HEK293 (cell line): ENCODE results near the gene PRSS22.

ENCODE experiments used
- CTCF ChIA-PET: fragments of 350-600 bp; formaldehyde crosslinking; extraction: SDS; loops from one replicate; lab custom pipeline; 2021; ENCODE audit warnings: antibody characterized with exemption; lab: Yijun Ruan, JAX
- POLR2A ChIA-PET: fragments of 300-600 bp; formaldehyde crosslinking; extraction: SDS; loops from one replicate; lab custom pipeline; 2020; ENCODE audit warnings: antibody characterized with exemption, inconsistent platforms; lab: Yijun Ruan, JAX
- H3K27ac ChIP-seq: fragments of 200-500 bp; sonication (Bioruptor generic); 2 replicates; pipeline ENCODE4 v1.5.1; 2014; ENCODE audit warnings: low read depth, low read length, control low read depth, inconsistent platforms; ENCODE audit errors: extremely low read depth
- H3K36me3 ChIP-seq, 2 experiments: fragments of 200-500 bp in 1 of 2; sonication (Bioruptor generic) in 1 of 2; 1 replicate in 1 of 2; 2 replicates in 1 of 2; pipeline ENCODE4 v1.5.1; 2014 to 2017; ENCODE audit warnings: inconsistent platforms in 2 of 2, low read length in 2 of 2; ENCODE audit not compliant: control insufficient read depth in 2 of 2, insufficient read depth in 1 of 2
- H3K4me1 ChIP-seq: fragments of 200-500 bp; sonication (Bioruptor generic); 2 replicates; pipeline ENCODE4 v1.5.1; 2014; ENCODE audit warnings: mild to moderate bottlenecking, low read length, inconsistent platforms; ENCODE audit not compliant: control insufficient read depth, insufficient read depth
- H3K4me3 ChIP-seq: 2 replicates; pipeline ENCODE4 v1.5.1; 2011; ENCODE audit warnings: low read depth, mild to moderate bottlenecking, control low read depth, low read length, moderate library complexity
- H3K9me3 ChIP-seq: fragments of 200-500 bp; sonication (Bioruptor generic); 2 replicates; pipeline ENCODE4 v1.5.1; 2014; ENCODE audit warnings: low read depth, low read length, inconsistent platforms; ENCODE audit not compliant: control insufficient read depth, insufficient read depth
- FEZF1 ChIP-seq: fragments of 450-650 bp; formaldehyde crosslinking; IDR thresholded peaks from 2 replicates; pipeline ENCODE4 v1.5.1; 2016; ENCODE audit warnings: missing biosample characterization, missing genetic modification characterization
- GLI2 ChIP-seq: fragments of 450-650 bp; formaldehyde crosslinking; IDR thresholded peaks from 2 replicates; pipeline ENCODE4; 2017; ENCODE audit warnings: missing biosample characterization, missing genetic modification characterization, low read depth, borderline replicate concordance
- KLF8 ChIP-seq: fragments of 450-650 bp; formaldehyde crosslinking; IDR thresholded peaks from 2 replicates; pipeline ENCODE4 v1.5.1; 2016; ENCODE audit warnings: missing biosample characterization, missing genetic modification characterization
- SP3 ChIP-seq: fragments of 450-650 bp; formaldehyde crosslinking; IDR thresholded peaks from 2 replicates; pipeline ENCODE4 v1.5.1; 2016; ENCODE audit warnings: missing biosample characterization, missing genetic modification characterization
- TRIM28 ChIP-seq: IDR thresholded peaks from 2 replicates; pipeline ENCODE4 v1.6.1; 2011; ENCODE audit warnings: low read length, control low read depth, borderline replicate concordance
- YY1 ChIP-seq: fragments of 450-650 bp; formaldehyde crosslinking; IDR thresholded peaks from 2 replicates; pipeline ENCODE4 v1.5.1; 2018; ENCODE audit warnings: missing biosample characterization, missing genetic modification characterization
- ZBTB6 ChIP-seq: fragments of 450-650 bp; formaldehyde crosslinking; IDR thresholded peaks from 2 replicates; pipeline ENCODE4 v1.5.1; 2017; ENCODE audit warnings: missing biosample characterization, missing genetic modification characterization
- ZFHX2 ChIP-seq: fragments of 450-650 bp; formaldehyde crosslinking; conservative IDR thresholded peaks from 2 replicates; pipeline ENCODE4 v1.5.1; 2016; ENCODE audit warnings: missing biosample characterization, missing genetic modification characterization
- ZNF214 ChIP-seq: fragments of 450-650 bp; formaldehyde crosslinking; IDR thresholded peaks from 2 replicates; pipeline ENCODE4 v1.5.1; 2017; ENCODE audit warnings: missing biosample characterization, mild to moderate bottlenecking, missing genetic modification characterization, borderline replicate concordance
- ZNF23 ChIP-seq: fragments of 450-650 bp; formaldehyde crosslinking; IDR thresholded peaks from 2 replicates; pipeline ENCODE4 v1.5.1; 2016; ENCODE audit warnings: missing biosample characterization, missing genetic modification characterization, borderline replicate concordance
- ZNF266 ChIP-seq: fragments of 450-650 bp; formaldehyde crosslinking; IDR thresholded peaks from 2 replicates; pipeline ENCODE4 v1.5.1; 2016; ENCODE audit warnings: missing biosample characterization, missing genetic modification characterization, low read depth
- ZNF280D ChIP-seq: fragments of 450-650 bp; formaldehyde crosslinking; IDR thresholded peaks from 2 replicates; pipeline ENCODE4 v1.5.1; 2016; ENCODE audit warnings: missing biosample characterization, missing genetic modification characterization
- ZNF398 ChIP-seq: fragments of 450-650 bp; formaldehyde crosslinking; IDR thresholded peaks from 2 replicates; pipeline ENCODE4 v1.5.1; 2017; ENCODE audit warnings: missing biosample characterization, missing genetic modification characterization
- ZNF404 ChIP-seq: fragments of 450-650 bp; formaldehyde crosslinking; IDR thresholded peaks from 2 replicates; pipeline ENCODE4 v1.5.1; 2017; ENCODE audit warnings: missing biosample characterization, missing genetic modification characterization
- ZNF426 ChIP-seq: fragments of 450-650 bp; formaldehyde crosslinking; IDR thresholded peaks from 2 replicates; pipeline ENCODE4 v1.5.1; 2017; ENCODE audit warnings: missing biosample characterization, missing genetic modification characterization, mild to moderate bottlenecking, inconsistent platforms, moderate library complexity
- ZNF501 ChIP-seq: fragments of 450-650 bp; formaldehyde crosslinking; IDR thresholded peaks from 2 replicates; pipeline ENCODE4 v1.5.1; 2016; ENCODE audit warnings: missing biosample characterization, missing genetic modification characterization
- ZNF514 ChIP-seq: fragments of 450-650 bp; formaldehyde crosslinking; IDR thresholded peaks from 2 replicates; pipeline ENCODE4 v1.5.1; 2016; ENCODE audit warnings: missing biosample characterization, missing genetic modification characterization
- ZNF521 ChIP-seq: fragments of 450-650 bp; formaldehyde crosslinking; IDR thresholded peaks from 2 replicates; pipeline ENCODE4 v1.5.1; 2017; ENCODE audit warnings: missing biosample characterization, mild to moderate bottlenecking, missing genetic modification characterization
- ZNF555 ChIP-seq: fragments of 450-650 bp; formaldehyde crosslinking; conservative IDR thresholded peaks from 2 replicates; pipeline ENCODE4 v1.5.1; 2017; ENCODE audit warnings: missing biosample characterization, mild to moderate bottlenecking, missing genetic modification characterization, inconsistent platforms
- ZNF571 ChIP-seq: fragments of 450-650 bp; formaldehyde crosslinking; IDR thresholded peaks from 2 replicates; pipeline ENCODE4 v1.5.0; 2017; ENCODE audit warnings: missing biosample characterization, missing genetic modification characterization
- ZNF645 ChIP-seq: fragments of 450-650 bp; formaldehyde crosslinking; IDR thresholded peaks from 2 replicates; pipeline ENCODE4; 2016; ENCODE audit warnings: missing biosample characterization, missing genetic modification characterization
- ZNF660 ChIP-seq: fragments of 450-650 bp; IDR thresholded peaks from 2 replicates; pipeline ENCODE4 v1.5.1; 2018; ENCODE audit warnings: missing biosample characterization, mild to moderate bottlenecking, missing genetic modification characterization
- ZNF670 ChIP-seq: fragments of 450-650 bp; formaldehyde crosslinking; IDR thresholded peaks from 2 replicates; pipeline ENCODE4 v1.5.1; 2016; ENCODE audit warnings: missing biosample characterization, missing genetic modification characterization, low read depth
- ZNF791 ChIP-seq: fragments of 450-650 bp; formaldehyde crosslinking; IDR thresholded peaks from 2 replicates; pipeline ENCODE4 v1.5.1; 2016; ENCODE audit warnings: missing biosample characterization, missing genetic modification characterization

Gene PRSS22

GRCh38 chr16:2829501-2830354, 28.2 kb downstream of the PRSS22 start, which contains the start of gene ZG16B:
Gene ZG16B, plus strand, starts transcription at chr16:2830303. Its CDS starts 139 bp downstream, at chr16:2830442.
- ChIA-PET POLR2A (interaction anchor here (0.6 kb wide), 1 partner anchor 1549 kb away, joined by 4 read pairs; no protein-coding TSS in a partner anchor), CTCF (interaction anchor here (1.5 kb wide), 1 partner anchor 9 kb away, joined by 6 read pairs; no protein-coding TSS in a partner anchor)
- H3K4me1 ChIP-seq, result no peaks in the 10 kb centered on the region
- H3K4me3 ChIP-seq, result no peak within 1 kb of the TSS
- no peak within 1 kb of the TSS for H3K27ac ChIP-seq
- no peaks in the 10 kb centered on the region for H3K9me3 ChIP-seq
- no peaks in the 10 kb centered on the region for H3K36me3 ChIP-seq
- TF ChIP-seq ZFHX2 (tag by site-specific recombination) (0 out of 2 replicates have a peak, but pooled peaks have one; percentile 10), ZNF571 (tag by site-specific recombination) (no peak)

GRCh38 chr16:2828876-2829430, 29.0 kb downstream of the PRSS22 start:
- TF ChIP-seq ZNF501, result no peak
- TF ChIP-seq ZNF521 (tag by site-specific recombination), result no peak
- TF ChIP-seq ZNF280D (tag by site-specific recombination), result no peak
- TF ChIP-seq ZNF555 (tag by site-specific recombination), result no peak
- no peak for TF ChIP-seq ZNF266
- no peak for TF ChIP-seq ZNF23
- TF ChIP-seq ZNF660 (tag by site-specific recombination), result no peak
- no peak for TF ChIP-seq ZNF645 (tag by site-specific recombination)
- no peak for TF ChIP-seq ZNF670
- no peak for TF ChIP-seq SP3 (tag by site-specific recombination)
- TF ChIP-seq ZNF791 (tag by site-specific recombination), result no peak
- TF ChIP-seq ZBTB6, result no peak
- TF ChIP-seq ZNF214 (tag by site-specific recombination), result no peak

GRCh38 chr16:2828521-2828840, 29.5 kb downstream of the PRSS22 start:
- POLR2A ChIA-PET, result no interaction called here
- Histone ChIP-seq H3K4me3 (no peak overlapping the region), H3K9me3 (no peaks in the 10 kb centered on the region), H3K36me3 (no peaks in the 10 kb centered on the region), H3K27ac (no peak overlapping the region), H3K4me1 (no peaks in the 10 kb centered on the region)
- CTCF ChIA-PET, result interaction anchor here (0.7 kb wide), 1 partner anchor 11 kb away, joined by 3 read pairs; no protein-coding TSS in a partner anchor
- no peak for TF ChIP-seq KLF8
- TF ChIP-seq ZNF398 (tag by site-specific recombination), result no peak
- no peak for TF ChIP-seq ZNF514 (tag by site-specific recombination)
- no peak for TF ChIP-seq ZNF426
- no peak for TF ChIP-seq FEZF1 (tag by site-specific recombination)
- no peak for TF ChIP-seq ZNF670
- no peak for TF ChIP-seq TRIM28
- TF ChIP-seq YY1, result no peak
- no peak for TF ChIP-seq ZNF660 (tag by site-specific recombination)
- TF ChIP-seq ZNF404 (tag by site-specific recombination), result no peak
- TF ChIP-seq GLI2 (tag by site-specific recombination), result no peak

More at GRCh38 chr16:2828876-2829430, 29.0 kb downstream of the PRSS22 start:
- POLR2A ChIA-PET, result no interaction called here
- CTCF ChIA-PET, result interaction anchor here (0.7 kb wide), 1 partner anchor 10 kb away, joined by 3 read pairs; no protein-coding TSS in a partner anchor
- Histone ChIP-seq H3K36me3 (no peaks in the 10 kb centered on the region), H3K4me3 (no peak overlapping the region), H3K4me1 (no peaks in the 10 kb centered on the region), H3K27ac (no peak overlapping the region), H3K9me3 (no peaks in the 10 kb centered on the region)
